NCI-H446 treated with DMSO at 0.1 percent for 48 hours (cell line): ENCODE measurements around the gene FAM50A.
"Not testable (repeated sequence)": the region's sequence is repeated elsewhere in the genome, so short reads cannot be mapped to it uniquely, and the experiment has no call there.

Source experiments
- DNase-seq: peaks from one replicate; lab custom pipeline; 2025; lab: John Stamatoyannopoulos, UW

The FAM50A gene, protein sequence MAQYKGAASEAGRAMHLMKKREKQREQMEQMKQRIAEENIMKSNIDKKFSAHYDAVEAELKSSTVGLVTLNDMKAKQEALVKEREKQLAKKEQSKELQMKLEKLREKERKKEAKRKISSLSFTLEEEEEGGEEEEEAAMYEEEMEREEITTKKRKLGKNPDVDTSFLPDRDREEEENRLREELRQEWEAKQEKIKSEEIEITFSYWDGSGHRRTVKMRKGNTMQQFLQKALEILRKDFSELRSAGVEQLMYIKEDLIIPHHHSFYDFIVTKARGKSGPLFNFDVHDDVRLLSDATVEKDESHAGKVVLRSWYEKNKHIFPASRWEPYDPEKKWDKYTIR

DNA sequence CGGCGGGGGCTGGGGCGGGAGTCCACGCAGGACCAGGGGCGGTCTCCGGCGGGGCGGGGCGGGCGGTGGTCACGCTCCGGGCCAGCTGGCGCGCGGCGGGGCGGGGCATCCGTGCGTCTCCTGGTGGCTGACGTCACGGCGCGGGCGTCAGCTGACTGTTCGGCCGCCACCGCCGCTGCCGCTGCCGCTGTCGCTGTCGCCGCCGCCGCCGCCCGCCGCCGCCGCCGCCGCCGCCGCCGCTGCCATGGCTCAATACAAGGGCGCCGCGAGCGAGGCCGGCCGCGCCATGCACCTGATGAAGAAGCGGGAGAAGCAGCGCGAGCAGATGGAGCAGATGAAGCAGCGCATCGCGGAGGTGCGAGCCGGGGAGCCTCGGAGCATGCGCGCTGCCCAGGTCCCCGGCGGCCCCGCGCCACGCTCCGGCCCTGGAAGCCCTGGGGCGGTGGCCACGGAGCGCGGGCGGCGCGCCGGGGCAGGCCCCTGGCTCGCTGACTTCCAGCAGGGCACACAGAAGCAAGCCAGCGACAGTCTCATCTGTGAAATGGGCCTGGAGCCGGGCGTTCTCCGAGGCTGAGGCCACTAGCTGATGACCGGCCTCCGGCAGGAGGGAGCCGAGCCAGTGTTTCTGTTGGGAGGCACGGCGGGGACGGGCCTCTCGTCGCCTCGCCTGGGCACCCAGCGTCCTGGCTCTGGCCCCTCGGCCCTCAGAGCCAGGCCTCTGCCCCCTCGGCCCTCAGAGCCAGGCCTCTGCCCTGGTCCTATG, at the start of gene FAM50A:
Gene FAM50A (plus strand): TSS at position 150 of the 763 bp plus-strand sequence. CDS start 95 bp downstream, at position 245.
- DNase-seq: no peak

- DNase-seq: not testable (repeated sequence)
These were observed 47.6 kb upstream of the FAM50A start for GRCh38 chrX:154396363-154396762.

GRCh38 chrX:154396973-154397887, 46.7 kb upstream of the FAM50A start:
- DNase-seq: no peak

- DNase-seq: peak; percentile 96
These were observed 45.9 kb upstream of the FAM50A start, which contains the start of gene RPL10 for GRCh38 chrX:154397888-154398667. RPL10 (plus strand) TSS chrX:154398377; CDS start chrX:154398520, 143 bp downstream.

DNA sequence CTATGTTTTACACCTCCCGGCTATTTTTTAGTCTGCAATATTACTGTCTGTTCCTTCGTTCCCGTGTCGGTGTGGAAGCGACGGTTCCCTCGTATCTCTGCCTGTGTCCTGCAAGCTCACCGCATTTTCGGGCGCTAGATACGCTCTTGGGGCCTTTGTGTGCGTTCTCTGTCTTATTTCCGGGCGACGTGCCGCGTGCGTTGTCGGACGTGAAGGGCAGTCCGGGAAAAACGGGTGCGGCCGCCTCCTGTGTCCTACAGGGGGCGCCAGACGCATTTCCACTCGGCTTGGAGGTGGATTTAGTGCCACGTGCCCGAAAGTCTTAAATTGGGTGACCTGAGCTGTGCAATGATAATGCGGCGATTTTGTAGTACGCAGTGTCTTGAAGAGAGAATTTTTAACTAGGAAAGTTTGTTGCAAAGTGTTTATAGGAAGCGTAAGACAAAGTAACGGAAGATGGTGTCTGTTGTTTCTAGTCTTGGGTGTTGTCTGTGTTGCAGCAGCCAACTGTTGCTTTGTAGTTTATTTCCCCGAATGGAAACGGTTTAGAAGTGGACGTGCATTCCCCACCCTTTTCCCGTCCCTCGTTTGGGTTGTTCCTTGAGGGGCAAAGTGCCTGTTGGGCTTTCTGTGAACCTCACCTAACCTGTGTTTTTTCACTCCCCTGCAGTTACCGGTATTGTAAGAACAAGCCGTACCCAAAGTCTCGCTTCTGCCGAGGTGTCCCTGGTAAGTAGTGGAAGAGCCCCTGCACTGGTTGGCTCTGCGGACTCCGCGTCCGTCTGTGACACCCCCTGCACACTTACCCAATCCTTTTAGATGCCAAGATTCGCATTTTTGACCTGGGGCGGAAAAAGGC, 45.0 kb upstream of the FAM50A start:
- peak; percentile 37 for DNase-seq

- no peak for DNase-seq
These were observed 44.2 kb upstream of the FAM50A start for GRCh38 chrX:154399527-154400368.

GRCh38 chrX:154400369-154400817, 43.5 kb upstream of the FAM50A start:
- not testable (repeated sequence) for DNase-seq

GRCh38 chrX:154401045-154401799, 42.7 kb upstream of the FAM50A start:
- DNase-seq: no peak

- no peak for DNase-seq
These were observed 41.9 kb upstream of the FAM50A start for GRCh38 chrX:154401918-154402621.

DNA sequence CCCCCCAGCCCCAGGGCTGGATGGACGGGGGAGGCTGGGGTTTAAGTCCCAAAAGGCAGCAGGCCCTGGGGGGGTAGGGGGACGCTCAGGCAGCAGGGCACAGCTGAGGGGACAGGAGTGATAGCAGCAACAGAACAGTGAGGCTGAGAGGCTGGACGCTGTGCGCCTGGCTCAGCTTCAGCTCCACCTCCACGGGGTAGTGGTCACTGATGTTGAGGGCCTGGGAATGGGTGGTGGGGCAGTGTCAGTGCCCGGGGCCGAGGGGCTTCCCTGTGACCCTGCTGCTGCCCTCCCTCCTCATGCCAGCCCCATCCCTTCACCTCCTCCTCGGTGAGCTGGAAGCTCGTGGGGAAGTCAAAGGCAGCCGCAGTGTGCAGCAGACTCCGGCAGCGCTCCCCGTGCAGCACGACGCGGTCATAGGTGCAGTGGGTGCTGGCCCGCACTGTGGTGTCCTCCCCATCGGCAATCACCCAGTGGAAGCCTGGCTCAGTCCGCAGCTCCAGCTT, 41.3 kb upstream of the FAM50A start:
- no peak for DNase-seq

- DNase-seq: no peak
These were observed 40.7 kb upstream of the FAM50A start for GRCh38 chrX:154403192-154403591.

DNA sequence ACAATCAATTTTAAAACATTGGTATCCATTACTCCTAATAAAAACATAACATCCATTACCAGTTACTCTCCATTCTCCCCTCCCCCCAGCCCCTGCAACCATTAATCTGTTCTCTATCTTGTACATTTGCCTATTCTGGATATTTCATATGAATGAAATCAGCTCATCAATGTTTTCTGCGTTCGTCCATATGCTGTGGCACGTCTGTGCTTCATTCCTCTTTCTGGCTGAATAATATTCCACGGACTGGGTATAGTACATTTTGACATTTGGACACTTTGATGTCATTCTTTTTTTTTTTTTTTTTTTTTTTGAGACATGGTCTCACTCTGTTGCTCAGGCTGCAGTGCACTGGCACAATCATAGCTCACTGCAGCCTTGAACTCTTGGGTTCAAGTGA, 40.1 kb upstream of the FAM50A start:
- no peak for DNase-seq

- DNase-seq: no peak
These were observed 39.2 kb upstream of the FAM50A start for GRCh38 chrX:154404625-154405192.

- DNase-seq: no peak
These were observed 35.2 kb upstream of the FAM50A start for GRCh38 chrX:154408659-154409221.

DNA sequence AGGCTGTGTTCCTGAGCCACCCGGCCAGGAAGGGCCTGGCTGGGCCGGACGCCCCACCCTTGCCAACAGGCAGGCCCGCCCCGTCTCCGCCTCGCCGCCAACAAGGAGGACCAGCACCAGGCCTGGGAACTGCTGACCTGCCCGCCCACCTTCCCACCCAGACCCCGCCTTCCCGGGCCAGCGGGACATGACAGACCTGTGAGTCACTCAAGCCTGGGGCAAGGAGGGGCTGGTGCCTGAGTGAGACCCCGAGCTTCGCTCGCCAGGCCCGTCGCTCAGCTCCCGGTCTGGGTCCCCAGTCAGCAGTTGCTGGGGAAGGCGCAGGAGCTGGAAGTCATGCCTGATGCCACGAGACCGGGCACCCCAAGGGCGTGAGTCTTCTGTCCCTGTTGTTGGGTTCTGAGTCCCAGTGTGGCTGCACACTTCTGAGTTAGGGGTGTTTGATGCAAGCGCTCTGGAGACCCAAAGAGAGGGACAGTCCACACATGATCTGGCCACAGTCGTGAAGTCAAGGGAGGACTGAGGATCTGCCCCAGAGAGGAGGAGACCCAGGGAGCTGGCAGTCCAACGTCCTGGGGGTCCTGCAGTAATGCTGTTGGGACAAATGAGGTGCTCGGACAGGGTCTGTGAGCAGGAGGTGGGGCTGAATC, 34.6 kb upstream of the FAM50A start, which contains the start of gene DNASE1L1:
Gene DNASE1L1 (minus strand): TSS at position 33 of the 650 bp plus-strand sequence. CDS start 3,686 bp downstream, outside the sequence.
- no peak for DNase-seq

DNA sequence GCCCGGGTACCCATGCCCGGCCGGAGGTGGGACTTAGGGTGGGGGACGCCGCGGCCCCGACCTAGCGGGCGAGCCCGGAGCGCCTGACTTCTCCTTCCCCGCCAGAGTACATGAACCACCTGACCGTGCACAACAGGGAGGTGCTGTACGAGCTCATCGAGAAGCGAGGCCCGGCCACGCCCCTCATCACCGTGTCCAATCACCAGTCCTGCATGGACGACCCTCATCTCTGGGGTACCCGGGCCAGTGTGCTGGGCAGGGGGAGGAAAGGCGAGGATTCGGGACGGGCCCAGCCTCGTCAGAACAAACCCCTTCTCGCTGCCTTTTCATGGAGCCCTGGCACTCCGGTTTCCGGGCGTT, 32.0 kb upstream of the FAM50A start:
- peak; percentile 52 for DNase-seq
